Left lung (tissue), 10 donors: Measurements from ENCODE around the gene NPY1R. TPM values are rescaled to one million over a fixed set of nuclear protein-coding genes. Genes with fewer than 3 reads are reported as not detected.
A peak's percentile ranks its signal among the peaks of the same experiment; 100 is the strongest.

Experiments used
- ATAC-seq: fragments of 200-7000 bp; cut with Tn5 transposase; one replicate; pipeline ENCODE4 v1.9.1; 2020; ENCODE audit warnings: moderate library complexity
- DNase-seq, 4 donors: peaks; one replicate each; pipeline ENCODE4 v3.0.0-alpha.2; 2013 to 2020
- H3K27ac ChIP-seq, 2 donors: fragments of 200-600 bp; sonication (generic) in 1 of 2; one replicate each; pipeline versions ENCODE4 v1.5.0 to v1.8.0; 2020 to 2021
- H3K27me3 ChIP-seq, 2 donors: fragments of 200-600 bp; sonication (generic) in 1 of 2; one replicate each; pipeline versions ENCODE4 v1.5.0 to v1.8.0; 2020 to 2021
- H3K36me3 ChIP-seq, 2 donors: fragments of 200-600 bp; sonication (generic) in 1 of 2; one replicate each; pipeline versions ENCODE4 v1.5.0 to v1.8.0; 2020 to 2021
- H3K4me1 ChIP-seq, 2 donors: fragments of 200-600 bp; one replicate each; pipeline ENCODE4 v1.8.0; 2021
- H3K4me3 ChIP-seq, 2 donors: fragments of 200-600 bp; sonication (generic) in 1 of 2; one replicate each; pipeline versions ENCODE4 v1.5.0 to v1.8.0; 2020 to 2021; ENCODE audit warnings: mild to moderate bottlenecking in 1 of 2
- H3K9me3 ChIP-seq, 2 donors: fragments of 200-600 bp; sonication (generic) in 1 of 2; one replicate each; pipeline versions ENCODE4 v1.5.0 to v1.8.0; 2020 to 2021
- intact Hi-C, 2 donors: fragments of 100-400 bp; cut with DNase I; formaldehyde crosslinking; loops; one replicate each; pipeline versions ENCODE4 v1.11.2 to v1.14.2; 2022
- polyA plus RNA-seq, 6 donors: library from polyadenylated mRNA; unstranded; fragments of 120-200 nt; gene quantifications; one replicate each; pipeline ENCODE4 v1.2.1, GENCODE V29; 2013; ENCODE audit not compliant: insufficient read length in 6 of 6
- total RNA-seq, 2 donors: library from RNA; stranded (reverse); fragmentation: NEBNext Ultra II Directional; extraction: Animal tissue kit (Norgen Biotek cat#: 25700); gene quantifications; one replicate each; pipeline ENCODE4 v1.2.1, GENCODE V29; 2021
- TF ChIP-seq, protein P1 (sequence below), 2 donors: fragments of 200-600 bp; sonication (generic) in 1 of 2; IDR thresholded peaks; one replicate each; pipeline versions ENCODE4 v1.5.0 to v1.8.0; 2021; ENCODE audit warnings: antibody characterized with exemption in 2 of 2
- donor health status: DM: no; HTN: yes; CAD: no.
- donor health status: DM: no; HTN: no; CAD: no.

The NPY1R gene
- total and polyA plus RNA-seq, 8 donors: 0.28 to 1.8 (median 0.46) TPM

DNA sequence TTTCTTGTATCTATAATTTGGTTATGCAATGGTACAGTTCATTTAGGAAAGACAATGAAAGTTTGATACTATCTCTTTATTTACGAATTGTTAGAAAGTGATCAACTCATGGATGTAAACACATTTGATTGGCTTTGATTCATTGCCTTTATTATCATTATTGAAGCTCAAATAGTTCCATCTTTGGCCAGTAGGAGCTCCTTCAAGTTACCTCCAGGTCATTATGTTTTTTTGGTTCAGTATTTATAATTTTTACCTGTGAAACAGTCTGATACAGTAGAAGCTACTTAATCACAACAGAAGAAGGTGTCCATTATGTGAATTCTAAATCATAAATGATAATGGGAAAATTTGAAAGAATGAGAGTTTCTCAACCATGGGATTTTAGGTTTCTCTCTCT lies 23.7 kb upstream of the NPY1R start:
- Histone ChIP-seq H3K9me3 (no peaks in the 10 kb centered on the region), H3K4me1 (no peaks in the 10 kb centered on the region), H3K27ac (no peak overlapping the region), H3K4me3 (no peak overlapping the region), H3K36me3 (no peaks in the 10 kb centered on the region), H3K27me3 (no peaks in the 10 kb centered on the region)
- intact Hi-C loops: no loop called here
- TF ChIP-seq, protein P1, sequence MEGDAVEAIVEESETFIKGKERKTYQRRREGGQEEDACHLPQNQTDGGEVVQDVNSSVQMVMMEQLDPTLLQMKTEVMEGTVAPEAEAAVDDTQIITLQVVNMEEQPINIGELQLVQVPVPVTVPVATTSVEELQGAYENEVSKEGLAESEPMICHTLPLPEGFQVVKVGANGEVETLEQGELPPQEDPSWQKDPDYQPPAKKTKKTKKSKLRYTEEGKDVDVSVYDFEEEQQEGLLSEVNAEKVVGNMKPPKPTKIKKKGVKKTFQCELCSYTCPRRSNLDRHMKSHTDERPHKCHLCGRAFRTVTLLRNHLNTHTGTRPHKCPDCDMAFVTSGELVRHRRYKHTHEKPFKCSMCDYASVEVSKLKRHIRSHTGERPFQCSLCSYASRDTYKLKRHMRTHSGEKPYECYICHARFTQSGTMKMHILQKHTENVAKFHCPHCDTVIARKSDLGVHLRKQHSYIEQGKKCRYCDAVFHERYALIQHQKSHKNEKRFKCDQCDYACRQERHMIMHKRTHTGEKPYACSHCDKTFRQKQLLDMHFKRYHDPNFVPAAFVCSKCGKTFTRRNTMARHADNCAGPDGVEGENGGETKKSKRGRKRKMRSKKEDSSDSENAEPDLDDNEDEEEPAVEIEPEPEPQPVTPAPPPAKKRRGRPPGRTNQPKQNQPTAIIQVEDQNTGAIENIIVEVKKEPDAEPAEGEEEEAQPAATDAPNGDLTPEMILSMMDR (IDR thresholded peaks at IDR 0.05): no peak
- DNase-seq (no peak), ATAC-seq (no peak)

DNA sequence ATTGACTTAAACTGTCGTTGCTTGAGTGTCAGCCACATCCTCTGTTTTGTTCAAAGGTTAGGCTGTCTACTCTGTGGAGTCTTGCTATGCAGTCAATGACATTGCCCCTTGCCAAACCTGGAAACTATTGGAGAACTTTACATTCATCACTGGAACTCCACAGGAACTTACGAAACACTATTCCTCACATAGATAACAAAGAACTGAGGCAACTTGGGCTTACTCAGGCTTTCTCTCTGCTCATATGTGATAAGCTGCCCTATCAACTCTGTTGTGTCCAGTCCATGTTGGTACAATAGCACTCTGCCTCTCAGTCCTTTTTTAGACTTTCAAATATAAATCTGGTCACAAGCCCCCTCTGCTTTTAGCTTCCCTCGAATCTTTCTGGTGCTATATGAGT lies 20.7 kb upstream of the NPY1R start:
- H3K36me3 ChIP-seq: no peaks in the 10 kb centered on the region
- no peak for ATAC-seq
- no peaks in the 10 kb centered on the region for H3K9me3 ChIP-seq
- H3K27me3 ChIP-seq: peaks cover 0 to 5% of the 10 kb centered on the region in 2 donors
- H3K4me3 ChIP-seq: no peak overlapping the region
- TF ChIP-seq, protein P1 (IDR thresholded peaks at IDR 0.05): no peak
- intact Hi-C loops: no loop called here
- H3K27ac ChIP-seq: no peak overlapping the region
- no peaks in the 10 kb centered on the region for H3K4me1 ChIP-seq
- no peak for DNase-seq

DNA sequence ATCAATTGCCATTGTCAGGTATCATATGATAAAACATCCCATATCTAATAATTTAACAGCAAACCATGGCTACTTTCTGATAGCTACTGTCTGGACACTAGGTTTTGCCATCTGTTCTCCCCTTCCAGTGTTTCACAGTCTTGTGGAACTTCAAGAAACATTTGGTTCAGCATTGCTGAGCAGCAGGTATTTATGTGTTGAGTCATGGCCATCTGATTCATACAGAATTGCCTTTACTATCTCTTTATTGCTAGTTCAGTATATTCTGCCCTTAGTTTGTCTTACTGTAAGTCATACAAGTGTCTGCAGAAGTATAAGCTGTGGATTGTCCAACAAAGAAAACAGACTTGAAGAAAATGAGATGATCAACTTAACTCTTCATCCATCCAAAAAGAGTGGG lies 18.3 kb upstream of the NPY1R start:
- TF ChIP-seq, protein P1 (IDR thresholded peaks at IDR 0.05): no peak
- ATAC-seq (no peak), DNase-seq (no peak)
- no peaks in the 10 kb centered on the region for H3K36me3 ChIP-seq
- intact Hi-C loops: no loop called here
- no peak overlapping the region for H3K4me3 ChIP-seq
- H3K9me3 ChIP-seq: no peaks in the 10 kb centered on the region
- H3K27me3 ChIP-seq: peaks cover 11 to 26% of the 10 kb centered on the region in 2 donors
- H3K4me1 ChIP-seq: no peaks in the 10 kb centered on the region
- H3K27ac ChIP-seq: no peak overlapping the region

DNA sequence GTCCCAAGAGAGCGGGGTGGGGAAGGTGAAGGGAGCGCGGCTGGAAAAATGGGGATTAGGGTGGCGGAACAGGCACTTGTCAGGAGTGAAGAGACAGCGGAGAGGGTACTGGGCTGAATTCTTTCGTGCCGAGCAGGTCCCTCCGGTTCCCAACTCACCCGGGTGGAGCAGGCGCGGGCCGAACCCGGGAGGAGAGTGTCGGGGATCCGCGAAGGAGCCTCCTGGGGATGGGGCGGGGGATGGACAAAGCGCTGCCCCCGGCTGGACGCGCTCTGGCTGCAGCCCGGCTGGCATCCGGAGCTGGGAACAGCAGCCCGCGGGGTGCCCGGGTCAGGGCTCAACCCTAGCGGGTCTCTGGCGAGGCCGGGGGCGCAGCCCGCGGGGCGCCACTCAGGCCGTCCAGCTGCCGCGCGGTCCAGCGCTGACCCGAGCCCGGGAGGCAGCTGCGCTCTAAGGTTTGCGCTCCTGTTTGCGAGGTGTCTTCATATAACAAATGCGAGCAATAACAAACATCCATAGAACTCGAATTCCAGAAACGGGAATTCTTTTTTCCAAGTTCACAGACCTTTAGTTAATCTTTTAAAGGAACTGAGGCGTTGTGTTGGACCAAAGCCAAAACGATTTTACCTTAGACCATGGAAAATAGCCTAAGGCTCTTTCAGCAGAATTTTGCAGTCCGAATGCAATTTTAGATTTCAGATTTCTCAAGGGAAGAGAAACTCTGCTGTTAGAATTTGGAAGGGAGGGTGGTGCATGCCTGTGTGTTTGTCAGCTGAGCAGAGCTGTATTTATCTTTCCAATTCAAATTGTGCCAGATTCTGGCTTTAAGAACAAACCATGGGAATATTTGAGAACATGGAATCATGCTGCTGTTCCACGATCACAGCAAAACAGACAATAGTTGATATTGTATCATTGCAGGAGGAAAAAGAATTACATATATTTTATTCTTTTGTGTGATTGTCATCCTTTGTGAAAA lies 12.0 kb upstream of the NPY1R start:
- Histone ChIP-seq H3K9me3 (no peaks in the 10 kb centered on the region), H3K36me3 (no peaks in the 10 kb centered on the region), H3K4me1 (peaks cover 9 to 14% of the 10 kb centered on the region in 2 donors), H3K27ac (no peak overlapping the region), H3K4me3 (peak overlapping the region in 1 of 2 donors; percentile 13), H3K27me3 (peaks cover 57 to 81% of the 10 kb centered on the region in 2 donors)
- TF ChIP-seq, protein P1 (IDR thresholded peaks at IDR 0.05): no peak
- DNase-seq (peak in 1 of 4 donors; percentile 76), ATAC-seq (peak; percentile 34)
- intact Hi-C loops: no loop called here

DNA sequence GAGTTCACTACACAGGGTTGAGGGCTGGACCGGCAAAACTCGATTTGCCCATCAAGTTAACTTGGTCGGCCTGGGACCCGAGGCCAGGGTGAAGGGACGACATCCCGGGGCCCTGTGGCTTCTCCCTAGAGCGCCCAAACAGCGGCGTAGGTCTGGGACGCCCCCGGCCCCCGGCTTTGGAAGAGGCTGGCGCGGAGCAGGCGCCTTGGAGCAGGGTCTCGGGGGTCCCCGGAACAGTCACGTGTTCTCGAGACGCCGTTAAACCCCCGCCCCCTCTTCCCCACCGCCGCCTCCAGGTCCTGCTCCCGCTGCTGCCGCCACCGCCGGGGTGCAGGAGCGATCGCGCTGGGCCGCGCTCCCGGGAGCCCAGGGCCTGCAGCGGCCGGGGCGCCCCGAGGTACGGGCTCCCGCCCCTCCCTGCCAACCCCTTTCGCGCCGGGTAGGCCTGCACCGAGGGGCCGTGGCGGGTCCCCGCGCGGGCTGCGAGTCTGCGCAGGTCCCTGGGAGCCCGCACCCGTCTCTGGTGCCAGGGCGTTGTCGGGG lies 11.3 kb upstream of the NPY1R start, which contains the start of gene NPY5R:
TSS of gene NPY5R (plus strand) at position 289 of the 543 bp plus-strand sequence. CDS start 6,382 bp downstream, outside the sequence.
- Histone ChIP-seq H3K9me3 (no peaks in the 10 kb centered on the region), H3K4me1 (peaks cover 9 to 14% of the 10 kb centered on the region in 2 donors), H3K27me3 (peaks cover 57 to 81% of the 10 kb centered on the region in 2 donors), H3K36me3 (no peaks in the 10 kb centered on the region), H3K27ac (no peak within 1 kb of the TSS), H3K4me3 (peak within 1 kb of the TSS in 1 of 2 donors; percentile 13)
- intact Hi-C loops: no loop called here
- DNase-seq (peak in 1 of 4 donors; percentile 62), ATAC-seq (peak; percentile 64)
- TF ChIP-seq, protein P1 (IDR thresholded peaks at IDR 0.05): no peak
